HPDE6-E6E7 (cell line): Measurements from ENCODE around the gene GALNTL6.

ENCODE experiments used
- DNase-seq: peaks from one replicate; pipeline ENCODE4 v3.0.0; 2011; ENCODE audit warnings: missing footprints; ENCODE audit errors: extremely low spot score

Gene GALNTL6

GRCh38 chr4:172207886-172208285 lies 394.7 kb downstream of the GALNTL6 start:
- DNase-seq: no peak

DNA sequence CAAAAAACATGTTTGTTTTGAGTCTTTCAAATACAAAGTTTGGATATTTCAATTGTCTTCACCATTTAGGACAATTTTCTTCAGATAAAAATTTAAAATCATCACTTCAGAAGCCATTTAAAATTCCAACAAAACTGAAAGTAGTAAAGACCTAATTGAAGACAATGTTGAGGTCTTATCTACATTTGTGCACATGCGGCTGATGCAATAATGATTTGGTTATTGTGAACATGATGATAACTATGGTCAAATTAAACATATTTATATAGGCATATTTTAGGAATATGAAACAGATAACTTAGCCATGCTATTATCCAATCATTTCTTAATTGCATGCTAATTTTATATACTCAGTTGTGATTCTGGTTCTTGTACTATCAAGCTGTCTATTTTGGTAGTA lies 407.5 kb downstream of the GALNTL6 start:
- no peak for DNase-seq

DNA sequence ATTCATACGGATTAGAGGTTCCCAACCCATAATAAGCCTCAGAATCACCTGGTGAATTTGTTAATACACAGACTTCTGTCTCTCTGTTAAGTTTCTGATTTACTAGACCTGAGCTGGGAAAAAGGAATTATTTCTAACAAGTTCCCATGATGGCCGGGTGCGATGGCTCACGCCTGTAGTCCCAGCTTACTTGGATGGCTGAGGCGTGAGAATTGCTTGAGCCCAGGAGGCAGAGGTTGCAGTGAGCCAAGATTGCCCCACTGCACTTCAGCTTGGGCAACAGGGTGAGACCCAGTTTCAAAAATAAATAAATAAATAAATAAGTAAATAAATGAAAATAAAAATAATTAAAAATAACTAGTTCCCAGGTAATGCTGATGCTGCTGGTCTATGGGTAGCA lies 412.3 kb downstream of the GALNTL6 start:
- DNase-seq: no peak

- DNase-seq: no peak
Measured at GRCh38 chr4:172232966-172233365, 419.8 kb downstream of the GALNTL6 start.

DNA sequence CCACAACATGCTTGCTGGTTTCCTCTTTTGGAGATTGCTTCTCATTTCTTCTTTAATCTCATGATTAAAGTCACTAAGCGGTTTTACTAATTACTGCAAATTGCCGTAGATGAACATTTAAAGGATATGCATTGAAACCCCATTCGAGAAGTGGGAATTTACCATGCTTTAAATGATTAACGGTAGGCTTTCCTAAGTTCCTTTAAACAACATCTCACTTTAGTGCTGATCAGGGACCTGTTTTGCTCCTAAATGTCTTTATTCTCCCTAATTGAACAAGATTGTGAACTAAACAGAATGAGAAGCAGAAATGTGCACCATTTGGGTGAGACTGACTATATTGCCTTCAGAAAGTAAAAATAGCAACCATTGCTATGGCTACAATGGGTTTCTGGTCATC lies 430.3 kb downstream of the GALNTL6 start:
- no peak for DNase-seq

DNA sequence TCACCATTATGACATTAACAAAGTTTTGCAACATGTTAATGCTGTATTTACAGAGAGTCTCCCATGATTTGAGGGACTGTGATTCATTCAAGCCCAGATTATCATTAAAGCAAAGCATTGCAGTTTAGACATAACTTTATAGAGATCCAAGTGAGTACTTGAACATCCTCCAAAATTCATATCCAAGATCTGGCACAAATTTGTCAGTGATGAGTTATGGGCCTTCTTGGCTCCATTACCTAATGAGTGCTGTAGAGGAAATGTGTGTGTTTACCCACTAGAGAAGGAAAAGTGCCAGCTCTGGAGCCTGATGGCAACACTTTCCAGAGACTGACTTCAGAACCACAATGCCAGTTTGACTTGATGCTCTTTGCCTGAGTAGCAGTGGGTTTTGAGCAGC lies 432.3 kb downstream of the GALNTL6 start:
- no peak for DNase-seq

GRCh38 chr4:172253409-172253808 lies 440.2 kb downstream of the GALNTL6 start:
- DNase-seq: no peak

GRCh38 chr4:172256820-172257219 lies 443.6 kb downstream of the GALNTL6 start:
- no peak for DNase-seq

- DNase-seq: peak; percentile 20
Measured at GRCh38 chr4:172270397-172270796, 457.2 kb downstream of the GALNTL6 start.

- DNase-seq: no peak
Measured at GRCh38 chr4:172287117-172287516, 473.9 kb downstream of the GALNTL6 start.

GRCh38 chr4:172305698-172306097 lies 492.5 kb downstream of the GALNTL6 start:
- DNase-seq: no peak

- no peak for DNase-seq
Measured at GRCh38 chr4:172308078-172308477, 494.9 kb downstream of the GALNTL6 start.

DNA sequence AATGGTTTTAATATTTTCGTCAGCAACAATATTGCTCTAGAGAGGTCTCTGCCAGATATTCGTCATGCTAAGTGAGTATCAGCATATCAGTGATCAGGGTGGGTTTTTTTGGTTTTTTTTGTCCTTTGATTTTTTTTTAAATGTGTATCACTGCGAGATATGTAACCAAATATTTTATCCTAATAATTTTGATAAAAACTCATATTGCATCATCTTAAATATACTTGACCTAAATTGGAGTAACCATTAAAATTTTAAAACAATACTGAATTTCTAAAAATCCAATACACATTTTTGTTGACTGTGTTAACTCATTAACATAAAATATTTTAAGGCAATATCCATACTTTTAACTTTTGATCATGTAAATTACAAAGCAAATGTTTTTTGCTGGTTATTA lies 498.5 kb downstream of the GALNTL6 start:
- DNase-seq: no peak

DNA sequence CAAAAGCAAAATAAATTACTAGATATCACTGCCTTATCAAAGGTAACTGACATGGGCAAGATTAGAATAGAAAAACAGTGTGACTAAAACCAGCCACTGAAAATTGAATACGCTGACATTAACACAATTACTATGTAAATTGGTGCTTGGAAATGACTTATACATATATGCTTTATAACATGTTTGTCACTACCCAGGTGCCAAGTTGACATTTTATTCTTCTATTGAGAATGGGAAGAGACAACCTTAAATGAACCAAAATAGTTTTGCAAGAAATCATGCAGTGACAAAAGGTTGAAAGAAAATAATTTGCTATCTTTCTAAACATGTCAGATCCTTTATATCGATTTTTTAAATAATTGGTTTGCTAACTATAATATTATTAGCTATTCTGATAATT lies 510.1 kb downstream of the GALNTL6 start:
- DNase-seq: no peak

- DNase-seq: no peak
Measured at GRCh38 chr4:172344308-172344938, 531.2 kb downstream of the GALNTL6 start.

DNA sequence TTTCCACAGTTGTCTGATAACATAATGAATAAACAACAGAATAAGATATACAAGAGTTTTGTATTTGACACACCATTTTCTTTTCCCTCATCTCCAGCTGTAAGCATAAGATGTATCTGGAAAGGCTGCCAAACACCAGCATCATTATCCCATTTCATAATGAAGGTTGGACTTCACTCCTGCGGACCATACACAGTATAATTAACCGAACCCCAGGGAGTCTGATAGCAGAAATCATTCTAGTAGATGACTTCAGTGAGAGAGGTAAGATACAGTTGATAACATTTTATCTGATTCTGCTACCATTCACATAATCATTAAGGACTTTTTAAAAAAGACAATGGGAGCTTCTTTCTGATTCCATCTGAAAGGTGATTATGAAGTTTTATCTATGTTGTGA lies 535.2 kb downstream of the GALNTL6 start:
- DNase-seq: no peak

DNA sequence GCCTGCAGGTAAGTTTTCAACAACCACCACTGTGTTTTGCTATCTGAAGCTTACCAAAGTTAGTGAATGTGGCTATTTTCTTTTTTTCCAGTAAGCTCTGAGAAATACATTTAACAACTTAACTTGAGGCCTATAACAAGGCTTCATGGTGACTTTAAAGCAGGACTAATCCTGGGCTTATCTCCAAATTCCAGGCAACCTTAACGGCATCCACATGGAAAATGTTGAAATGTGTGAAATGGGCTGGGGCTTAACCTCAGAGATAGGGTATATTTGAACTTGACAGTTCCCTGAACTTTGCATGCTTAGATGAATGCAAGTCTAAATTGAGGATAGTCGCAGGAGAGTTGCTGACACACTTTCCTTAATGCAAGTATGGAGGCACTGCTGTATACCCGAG lies 539.2 kb downstream of the GALNTL6 start:
- no peak for DNase-seq

GRCh38 chr4:172356016-172356415 lies 542.8 kb downstream of the GALNTL6 start:
- no peak for DNase-seq

- no peak for DNase-seq
Measured at GRCh38 chr4:172357006-172357540, 543.9 kb downstream of the GALNTL6 start.

DNA sequence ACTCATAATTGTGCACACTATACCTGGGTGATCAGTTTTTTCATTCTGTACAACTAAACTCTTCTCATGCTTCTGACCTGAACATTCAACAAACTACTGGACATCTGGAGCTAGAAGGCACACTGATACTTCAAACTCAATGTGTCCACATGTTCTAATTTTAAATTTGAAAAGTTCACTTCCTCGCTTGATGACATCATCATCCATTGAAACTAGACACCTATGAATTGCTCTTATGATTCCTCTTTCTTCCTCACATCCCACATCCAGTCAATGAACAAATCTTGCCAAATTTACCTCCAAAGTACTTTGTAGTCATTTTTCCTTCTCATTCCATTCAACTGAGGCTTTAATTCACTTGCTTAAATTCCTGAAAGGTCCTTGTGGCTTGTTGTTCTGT lies 549.4 kb downstream of the GALNTL6 start:
- no peak for DNase-seq

DNA sequence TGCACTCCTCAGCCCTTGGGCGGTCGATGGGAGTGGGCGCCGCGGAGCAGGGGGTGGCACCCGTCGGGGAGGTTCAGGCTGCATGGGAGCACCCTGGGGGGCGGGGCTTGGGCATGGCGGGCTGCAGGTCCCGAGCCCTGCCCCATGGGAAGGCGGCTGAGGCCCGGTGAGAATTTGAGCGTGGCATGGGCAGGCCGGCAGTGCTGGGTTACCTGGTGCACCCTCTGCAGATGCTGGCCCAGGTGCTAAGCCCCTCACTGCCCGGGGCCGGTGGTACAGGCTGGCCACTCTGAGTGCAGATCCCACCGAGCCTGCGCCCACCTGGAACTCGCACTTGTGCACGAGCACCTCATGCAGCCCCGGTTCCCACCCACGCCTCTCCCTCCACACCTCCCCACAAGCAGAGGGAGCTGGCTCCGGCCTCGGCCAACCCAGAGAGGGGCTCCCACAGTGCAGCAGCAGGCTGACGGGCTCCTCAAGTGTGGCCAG lies 556.3 kb downstream of the GALNTL6 start:
- no peak for DNase-seq

DNA sequence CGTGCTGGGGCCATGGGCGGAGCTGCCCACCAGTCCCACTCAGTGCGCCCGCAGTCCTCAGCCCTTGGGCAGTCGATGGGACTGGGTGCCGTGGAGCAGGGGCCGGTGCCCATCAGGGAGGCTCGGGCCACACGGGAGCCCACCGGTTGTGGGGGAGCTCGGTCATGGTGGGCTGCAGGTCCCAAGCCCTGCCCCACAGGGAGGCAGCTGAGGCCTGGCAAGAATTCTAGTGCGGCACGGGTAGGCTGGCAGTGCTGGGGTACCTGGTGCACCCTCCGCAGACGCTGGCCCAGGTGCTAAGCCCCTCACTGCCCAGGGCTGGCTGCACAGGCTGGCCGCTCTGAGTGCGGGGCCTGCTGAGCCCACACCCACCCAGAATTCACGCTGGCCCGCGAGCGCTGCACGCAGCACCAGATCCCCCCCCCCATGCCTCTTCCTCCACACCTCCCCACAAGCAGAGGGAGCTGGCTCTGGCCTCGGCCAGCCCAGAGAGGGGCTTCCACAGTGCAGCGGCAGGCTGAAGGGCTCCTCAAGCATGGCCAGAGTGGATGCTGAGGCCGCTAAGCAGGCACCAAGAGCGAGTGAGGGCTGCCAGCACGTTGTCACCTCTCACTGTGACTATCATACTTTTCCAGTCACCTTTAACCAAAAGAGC lies 564.4 kb downstream of the GALNTL6 start:
- no peak for DNase-seq

GRCh38 chr4:172379834-172380233 lies 566.6 kb downstream of the GALNTL6 start:
- no peak for DNase-seq
